MM.1S (cell line): ENCODE data around the gene TIGD4.

ENCODE experiments used
- DNase-seq: peaks from one replicate; pipeline ENCODE4 v3.0.0-alpha.2; 2015
- H2AFZ ChIP-seq: fragments of 300-600 bp; sonication (generic); 2 replicates; pipeline ENCODE4 v1.6.0; 2016; ENCODE audit warnings: antibody characterized with exemption, low read length
- H3F3A ChIP-seq: fragments of 300-600 bp; sonication (generic); 2 replicates; pipeline ENCODE4 v1.6.1; 2016; ENCODE audit warnings: mild to moderate bottlenecking, antibody characterized with exemption, low read length, moderate library complexity, mixed read lengths; ENCODE audit not compliant: insufficient read depth
- H3K27ac ChIP-seq: fragments of 300-600 bp; sonication (generic); 2 replicates; pipeline ENCODE4 v1.5.1; 2016; ENCODE audit warnings: mild to moderate bottlenecking, low read length
- H3K27me3 ChIP-seq: fragments of 300-600 bp; sonication (generic); replicated peaks from 2 replicates; pipeline ENCODE4 v1.6.0; 2016; ENCODE audit warnings: low read length; ENCODE audit not compliant: insufficient read depth
- H3K36me3 ChIP-seq: fragments of 300-600 bp; sonication (generic); replicated peaks from 2 replicates; pipeline ENCODE4 v1.6.1; 2016; ENCODE audit warnings: mild to moderate bottlenecking, low read length, mixed read lengths; ENCODE audit not compliant: insufficient read depth
- H3K4me1 ChIP-seq: fragments of 300-600 bp; sonication (generic); 2 replicates; pipeline ENCODE4 v1.6.1; 2016; ENCODE audit warnings: low read length, mixed read lengths
- H3K4me2 ChIP-seq: fragments of 300-600 bp; sonication (generic); 2 replicates; pipeline ENCODE4 v1.6.0; 2016; ENCODE audit warnings: low read depth, low read length
- H3K4me3 ChIP-seq: fragments of 300-600 bp; sonication (generic); 2 replicates; pipeline ENCODE4 v1.5.1; 2016; ENCODE audit warnings: low read length, mixed read lengths
- H3K79me2 ChIP-seq: fragments of 300-600 bp; sonication (generic); 2 replicates; pipeline ENCODE4 v1.6.1; 2016; ENCODE audit warnings: mixed run types, low read length, mixed read lengths
- H3K9ac ChIP-seq: fragments of 300-600 bp; sonication (generic); 2 replicates; pipeline ENCODE4 v1.6.1; 2016; ENCODE audit warnings: low read length, mixed read lengths
- H3K9me2 ChIP-seq: fragments of 300-600 bp; sonication (generic); replicated peaks from 2 replicates; pipeline ENCODE4 v1.6.1; 2016; ENCODE audit warnings: mild to moderate bottlenecking, low read length, mixed read lengths; ENCODE audit not compliant: insufficient read depth
- H3K9me3 ChIP-seq: fragments of 300-600 bp; sonication (generic); replicated peaks from 2 replicates; pipeline ENCODE4 v1.6.1; 2016; ENCODE audit warnings: mild to moderate bottlenecking, low read length, mixed read lengths; ENCODE audit not compliant: insufficient read depth
- H4K20me1 ChIP-seq: fragments of 300-600 bp; sonication (generic); 2 replicates; pipeline ENCODE4 v1.6.1; 2016; ENCODE audit warnings: mild to moderate bottlenecking, low read length, moderate library complexity, mixed read lengths; ENCODE audit not compliant: insufficient read depth
- CTCF ChIP-seq: fragments of 300-600 bp; sonication (generic); IDR thresholded peaks from 2 replicates; pipeline ENCODE4 v1.5.1; 2016; ENCODE audit warnings: antibody characterized with exemption, low read length, mixed read lengths
- EZH2 ChIP-seq: fragments of 300-600 bp; sonication (generic); optimal IDR thresholded peaks from 2 replicates; pipeline ENCODE3; 2017; ENCODE audit warnings: low read depth, mild to moderate bottlenecking, antibody characterized with exemption, low read length, mixed read lengths
- EZH2phosphoT487 ChIP-seq: fragments of 300-600 bp; sonication (generic); IDR thresholded peaks from 2 replicates; pipeline ENCODE4 v1.6.1; 2018; ENCODE audit warnings: antibody characterized with exemption, low read length

TIGD4 gene

GRCh38 chr4:152723236-152723635 lies 56.3 kb downstream of the TIGD4 start:
- no peak for DNase-seq
- Histone ChIP-seq H3K9me2 (no peaks in the 10 kb centered on the region), H3K4me1 (no peaks in the 10 kb centered on the region), H2AFZ (no peak overlapping the region), H3K9me3 (no peaks in the 10 kb centered on the region), H3K4me3 (no peak overlapping the region), H3K79me2 (no peaks in the 10 kb centered on the region), H3K9ac (no peak overlapping the region), H3K27ac (no peak overlapping the region), H3K36me3 (no peaks in the 10 kb centered on the region), H3F3A (no peaks in the 10 kb centered on the region), H3K4me2 (no peak overlapping the region), H4K20me1 (no peaks in the 10 kb centered on the region), H3K27me3 (no peaks in the 10 kb centered on the region)
- TF ChIP-seq CTCF (no peak), EZH2phosphoT487 (no peak), EZH2 (no peak)

GRCh38 chr4:152719801-152720556 lies 59.6 kb downstream of the TIGD4 start:
- DNase-seq: no peak
- Histone ChIP-seq H3K9me2 (no peaks in the 10 kb centered on the region), H3K9ac (no peak overlapping the region), H3K4me1 (no peaks in the 10 kb centered on the region), H3K27me3 (no peaks in the 10 kb centered on the region), H3K27ac (no peak overlapping the region), H3K79me2 (no peaks in the 10 kb centered on the region), H3K36me3 (no peaks in the 10 kb centered on the region), H3K4me2 (no peak overlapping the region), H3K9me3 (no peaks in the 10 kb centered on the region), H2AFZ (no peak overlapping the region), H4K20me1 (no peaks in the 10 kb centered on the region), H3F3A (no peaks in the 10 kb centered on the region), H3K4me3 (no peak overlapping the region)
- TF ChIP-seq EZH2: no peak
